GM19467 (cell line): ENCODE measurements around the gene FAM234A.
"Not testable (repeated sequence)": the region's sequence is repeated elsewhere in the genome, so short reads cannot be mapped to it uniquely, and the experiment has no call there.

Source experiments
- ATAC-seq: cut with Tn5 transposase; IDR thresholded peaks from one replicate; pipeline ENCODE4 v1.9.1; 2021; ENCODE audit warnings: mild to moderate bottlenecking, moderate library complexity; ENCODE audit not compliant: unreplicated experiment

Gene FAM234A

GRCh38 chr16:263944-264343 is 29.3 kb downstream of the FAM234A start:
- no peak for ATAC-seq

GRCh38 chr16:264440-264951 is 29.9 kb downstream of the FAM234A start:
- ATAC-seq = no peak

- no peak for ATAC-seq
Measured at GRCh38 chr16:265002-265529, 30.4 kb downstream of the FAM234A start.

GRCh38 chr16:265711-266110 is 31.1 kb downstream of the FAM234A start:
- ATAC-seq = no peak

GRCh38 chr16:266258-267164 is 31.9 kb downstream of the FAM234A start:
- no peak for ATAC-seq

- not testable (repeated sequence) for ATAC-seq
Measured at GRCh38 chr16:267562-267961, 32.9 kb downstream of the FAM234A start.

- no peak for ATAC-seq
Measured at GRCh38 chr16:268141-269053, 33.8 kb downstream of the FAM234A start.

- ATAC-seq = no peak
Measured at GRCh38 chr16:269061-269796, 34.6 kb downstream of the FAM234A start.

- ATAC-seq = no peak
Measured at GRCh38 chr16:270381-271255, 36.0 kb downstream of the FAM234A start.

GRCh38 chr16:272633-273546 is 38.3 kb downstream of the FAM234A start:
- no peak for ATAC-seq

- ATAC-seq = no peak
Measured at GRCh38 chr16:273547-274421, 39.2 kb downstream of the FAM234A start.

- ATAC-seq = no peak
Measured at GRCh38 chr16:275041-275641, 40.5 kb downstream of the FAM234A start.

- ATAC-seq = no peak
Measured at GRCh38 chr16:275786-276232, 41.2 kb downstream of the FAM234A start, which contains the start of gene RGS11. Gene RGS11, minus strand, starts transcription at chr16:275944. Its CDS starts 33 bp downstream, at chr16:275911.

GRCh38 chr16:276426-277077 is 41.9 kb downstream of the FAM234A start:
- ATAC-seq = no peak

GRCh38 chr16:278863-279366 is 44.3 kb downstream of the FAM234A start:
- no peak for ATAC-seq

GRCh38 chr16:279531-279930 is 44.9 kb downstream of the FAM234A start:
- ATAC-seq = no peak
